Hematopoietic multipotent progenitor cell (in vitro differentiated cells): ENCODE data around the gene PLEKHA3. TPM values are rescaled to one million over a fixed set of nuclear protein-coding genes. Genes with fewer than 3 reads are reported as not detected.
"Not testable (repeated sequence)": the region's sequence is repeated elsewhere in the genome, so short reads cannot be mapped to it uniquely, and the experiment has no call there.

Source experiments
- DNase-seq, 3 donors: peaks; one replicate each; pipeline ENCODE4 v3.0.0-alpha.2; 2011 to 2015; ENCODE audit warnings: low read depth in 2 of 3, low spot score in 2 of 3
- total RNA-seq: library from RNA; depleted of rRNA; stranded (reverse); fragments of >200 nt; gene quantifications from one replicate; pipeline ENCODE4 v1.2.3, GENCODE V29; 2012

PLEKHA3 gene
- total RNA-seq = 4.8 TPM

DNA sequence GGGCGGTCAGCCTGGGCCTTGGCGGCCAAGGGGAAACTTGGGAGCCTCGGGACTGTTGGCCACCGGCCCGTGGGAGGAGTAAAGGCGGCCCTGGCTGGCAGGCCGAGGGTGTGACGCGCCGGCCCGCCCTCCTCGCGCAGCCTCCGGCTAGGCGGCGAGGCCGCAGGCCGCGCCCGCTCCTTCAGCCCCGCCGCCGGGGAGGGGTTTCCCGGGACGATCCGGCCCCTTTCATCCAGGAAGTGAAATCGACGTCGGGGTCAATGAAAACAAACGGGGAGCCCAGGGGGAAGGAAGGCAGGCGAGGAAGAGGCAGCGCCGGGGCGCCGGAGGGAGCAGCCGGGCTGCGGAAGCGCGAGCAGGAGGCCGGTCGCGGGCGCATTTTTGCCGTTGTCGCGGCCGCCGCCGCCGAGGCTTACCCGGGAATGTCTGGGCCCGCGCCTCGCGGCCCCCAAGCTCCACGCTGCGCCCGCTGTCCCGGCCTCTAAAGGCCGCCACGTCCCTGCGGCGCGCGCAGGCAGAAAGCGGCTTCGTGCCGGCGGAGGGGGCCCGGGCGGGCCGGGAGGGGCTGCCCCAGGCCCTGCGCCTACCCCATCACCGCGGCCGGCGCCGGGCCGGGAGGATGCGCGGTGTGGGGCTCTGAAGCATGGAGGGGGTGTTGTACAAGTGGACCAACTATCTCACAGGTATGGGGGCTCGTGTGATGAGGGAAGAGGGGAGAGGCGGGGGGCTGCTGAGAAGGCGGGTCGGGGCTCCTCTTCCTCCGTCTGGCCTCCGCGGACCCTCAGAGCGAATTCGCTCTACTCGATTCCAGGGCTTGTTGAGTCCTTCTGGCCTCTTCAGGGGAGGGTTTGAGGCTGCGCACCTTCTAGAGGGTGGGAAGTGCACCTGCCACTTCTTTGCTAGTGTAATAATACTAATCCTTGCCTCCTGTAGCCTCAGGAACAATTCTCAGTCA, at the start of gene PLEKHA3:
Gene PLEKHA3 (plus strand): TSS at position 231 of the 955 bp plus-strand sequence. CDS start 413 bp downstream, at position 644.
- peak; percentile 58 to 84 (median 83) for DNase-seq

DNA sequence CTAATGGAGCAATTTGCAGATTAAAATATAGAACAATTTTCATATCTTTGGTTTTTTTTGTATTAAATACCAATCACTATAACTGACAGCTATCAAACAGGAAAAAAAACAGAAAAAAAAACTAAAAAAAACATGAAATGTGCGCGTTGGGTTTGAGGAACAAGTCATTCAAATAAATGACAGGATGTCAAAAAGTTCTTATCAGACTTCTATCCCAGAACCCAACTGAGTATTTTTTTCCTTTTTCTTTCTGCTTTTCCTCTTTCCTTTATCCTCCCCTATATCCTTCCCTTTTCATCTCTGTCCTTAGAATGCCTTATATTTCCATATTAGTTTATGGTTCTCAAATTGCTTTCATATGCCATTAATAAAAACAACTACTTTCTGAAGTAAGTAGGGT, 43.6 kb upstream of the PLEKHA3 start:
- no peak for DNase-seq

DNA sequence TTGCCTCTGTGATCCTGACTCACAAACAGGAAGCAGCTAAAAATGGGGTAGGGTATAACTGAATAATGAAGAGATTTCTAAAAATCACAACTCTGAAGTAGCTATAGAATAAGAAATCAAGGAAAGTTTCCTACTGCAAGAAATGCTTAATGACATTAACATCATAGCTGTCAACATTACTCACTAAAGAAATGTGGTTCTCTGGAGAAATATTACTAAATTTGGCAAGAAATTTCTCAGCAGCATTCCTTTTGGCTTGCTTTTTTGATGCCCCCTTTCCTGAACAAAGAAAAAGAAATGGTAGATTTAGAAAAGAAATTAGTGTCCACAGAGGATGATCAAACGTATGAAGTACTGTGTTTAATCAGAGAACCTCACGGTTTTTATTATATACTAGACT, 38.8 kb upstream of the PLEKHA3 start:
- no peak for DNase-seq

DNA sequence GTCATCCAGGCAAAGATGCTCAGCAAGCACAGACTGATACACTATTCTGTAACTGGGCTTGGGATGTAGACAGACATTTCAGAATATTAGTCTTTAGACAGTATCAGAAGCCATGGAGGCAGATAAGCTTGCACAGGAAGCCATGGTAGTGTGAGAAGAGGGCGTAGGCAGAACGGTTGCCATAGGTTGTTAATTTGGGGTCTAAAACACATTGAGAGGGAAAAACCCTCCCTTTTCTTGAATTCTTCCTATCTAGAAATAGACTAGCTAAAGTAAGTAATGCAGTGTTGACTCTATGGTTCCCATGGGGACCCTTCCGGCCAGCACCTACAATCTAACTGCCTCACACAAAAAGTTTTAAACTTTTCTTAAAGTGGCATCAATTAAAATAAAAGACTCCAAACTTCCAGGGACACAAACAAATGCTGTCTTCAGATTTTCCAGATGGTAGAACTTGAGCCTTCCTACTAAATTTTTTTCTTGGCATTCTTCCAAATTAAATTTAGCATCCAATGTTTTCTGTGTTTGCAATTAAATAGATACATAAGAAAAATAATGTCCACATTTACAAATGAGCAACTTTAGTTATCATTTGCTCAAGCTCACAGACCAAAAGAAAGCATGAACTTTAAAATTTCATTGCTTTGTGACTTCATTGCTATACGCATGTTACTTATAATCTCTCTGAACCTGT, 31.1 kb upstream of the PLEKHA3 start:
- no peak for DNase-seq

DNA sequence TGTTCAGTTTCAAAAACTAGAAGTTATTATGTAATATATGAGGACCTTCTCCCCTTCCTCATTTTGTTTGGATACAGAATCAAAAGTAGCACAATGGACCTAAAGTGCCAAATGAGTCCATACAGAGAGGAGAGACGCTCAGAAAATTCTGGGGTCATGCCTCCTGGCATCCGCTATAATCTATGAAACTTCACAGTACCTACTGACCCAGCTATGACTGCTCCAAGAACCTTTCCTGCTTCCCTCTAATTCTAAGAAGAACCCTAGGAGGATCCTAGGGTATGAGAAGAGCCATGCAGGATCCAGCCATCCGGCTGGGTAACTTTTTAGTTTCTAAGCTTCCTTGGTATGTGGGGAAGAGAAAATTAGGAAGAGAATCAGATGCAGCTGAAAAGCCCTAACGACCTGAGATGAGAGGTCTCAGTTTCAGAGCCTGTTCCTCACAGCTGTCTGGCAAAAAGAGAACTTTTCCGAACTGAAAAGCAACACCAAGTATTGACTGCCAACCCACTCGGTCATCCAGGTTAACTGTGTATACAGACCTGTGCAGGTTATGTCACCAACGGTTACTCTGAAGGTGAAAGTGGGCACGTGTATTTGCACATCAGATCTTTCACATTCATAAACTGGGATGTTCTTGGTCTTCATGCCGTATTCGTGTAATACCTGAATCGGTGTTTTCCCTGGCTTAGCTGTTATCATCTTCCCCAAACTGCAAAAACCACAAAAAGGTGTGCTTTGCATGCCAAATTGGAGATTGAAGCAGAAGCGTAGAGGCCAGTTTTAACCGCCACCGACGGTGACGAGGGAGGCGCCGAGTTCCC, 30.3 kb upstream of the PLEKHA3 start:
- DNase-seq = peak in 1 of 3 donors; percentile 6

DNA sequence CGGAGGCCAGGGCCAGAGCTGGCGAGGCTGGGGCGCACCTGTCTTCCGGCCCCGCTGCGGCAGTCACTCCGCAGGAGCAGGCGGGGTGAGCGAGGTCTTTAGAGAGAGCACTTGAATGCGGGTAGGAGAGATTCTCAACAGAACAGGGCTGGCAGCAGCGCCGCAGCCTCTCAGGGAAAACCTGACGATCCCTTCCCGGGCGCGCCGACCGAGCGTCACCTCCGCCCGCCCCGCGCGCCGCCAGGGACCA, 29.8 kb upstream of the PLEKHA3 start:
- DNase-seq = peak in 1 of 3 donors; percentile 70

DNA sequence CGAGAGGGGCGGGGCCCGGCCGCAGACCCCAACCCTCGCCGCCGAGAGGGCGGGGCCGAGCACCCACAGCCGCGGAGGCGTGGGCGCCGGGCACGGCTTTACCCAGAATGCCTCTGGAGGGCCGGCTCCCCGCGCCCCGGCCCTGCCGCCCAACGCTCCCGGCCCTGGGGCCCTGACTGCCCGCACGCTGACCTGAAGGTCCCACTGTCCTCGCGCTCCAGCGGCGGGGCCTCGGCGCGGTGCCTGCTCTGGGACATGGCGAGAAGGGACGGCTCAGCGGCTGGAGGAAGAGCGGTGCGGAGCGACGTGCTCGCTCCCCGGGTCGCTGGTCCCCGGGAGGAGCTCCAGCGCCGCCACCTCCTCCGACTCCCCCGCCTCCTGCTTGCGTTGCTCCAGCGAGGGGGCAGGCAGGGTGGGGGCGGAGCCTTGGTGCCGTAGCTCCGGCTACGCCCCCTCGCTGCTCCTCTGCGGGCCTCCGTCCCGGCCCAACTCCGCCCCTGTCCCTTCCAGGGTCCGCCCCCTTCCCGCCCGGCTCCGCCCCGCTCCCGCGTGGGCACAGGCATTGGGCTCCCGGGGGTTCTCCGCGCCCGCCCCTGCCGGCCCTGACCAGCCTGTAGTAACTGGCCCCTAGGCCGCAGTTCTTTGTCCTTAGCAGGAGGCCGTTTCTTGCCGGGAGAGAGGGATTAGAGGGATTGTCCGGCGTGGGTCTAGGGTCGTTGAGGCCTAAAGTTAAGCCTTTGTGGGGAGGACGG, 29.3 kb upstream of the PLEKHA3 start, which contains the start of the genes PJVK and PRKRA:
Gene PJVK (plus strand): TSS at position 605 of the 752 bp plus-strand sequence. CDS start 2,032 bp downstream, outside the sequence.
Gene PRKRA (minus strand): TSS at position 402 of the 752 bp plus-strand sequence. CDS start 145 bp downstream, at position 257.
- peak; percentile 85 to 97 (median 97) for DNase-seq

DNA sequence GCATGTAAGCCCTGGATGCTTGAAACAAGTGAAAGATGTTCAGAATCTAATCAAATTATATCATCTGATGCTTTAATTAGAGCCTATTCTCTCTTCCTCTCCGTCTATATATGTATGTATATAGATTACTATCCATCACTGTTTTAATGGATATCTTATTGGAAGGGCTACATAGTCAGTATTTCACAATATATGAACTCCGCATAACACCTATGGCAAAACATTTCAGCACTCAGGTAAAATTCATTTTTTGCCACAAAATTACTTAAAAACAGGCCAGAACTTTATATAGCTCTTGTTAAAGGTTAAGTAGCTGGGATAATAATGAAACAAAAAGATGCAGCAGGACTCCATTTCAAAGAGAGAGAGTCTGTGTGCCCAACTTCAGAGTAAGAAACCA, 27.9 kb upstream of the PLEKHA3 start:
- no peak for DNase-seq

DNA sequence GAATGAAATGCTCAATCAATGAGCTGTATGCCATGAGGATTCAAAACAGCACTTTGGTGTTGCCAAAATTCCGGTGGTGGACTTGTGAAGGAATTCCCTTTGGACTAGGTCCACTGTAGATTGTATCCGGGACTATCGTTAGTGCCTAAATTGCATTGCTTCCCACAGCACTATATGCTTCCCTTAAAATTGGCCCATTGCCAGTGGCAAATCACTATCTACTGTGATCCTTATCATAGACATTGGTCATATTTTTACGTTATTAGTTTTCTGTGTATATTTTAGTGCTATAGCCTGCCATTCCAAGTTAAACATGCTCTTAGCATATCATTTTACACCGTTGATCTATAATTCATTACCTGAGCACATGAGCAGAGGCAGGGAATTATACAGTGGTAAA, 27.4 kb upstream of the PLEKHA3 start:
- DNase-seq = no peak

DNA sequence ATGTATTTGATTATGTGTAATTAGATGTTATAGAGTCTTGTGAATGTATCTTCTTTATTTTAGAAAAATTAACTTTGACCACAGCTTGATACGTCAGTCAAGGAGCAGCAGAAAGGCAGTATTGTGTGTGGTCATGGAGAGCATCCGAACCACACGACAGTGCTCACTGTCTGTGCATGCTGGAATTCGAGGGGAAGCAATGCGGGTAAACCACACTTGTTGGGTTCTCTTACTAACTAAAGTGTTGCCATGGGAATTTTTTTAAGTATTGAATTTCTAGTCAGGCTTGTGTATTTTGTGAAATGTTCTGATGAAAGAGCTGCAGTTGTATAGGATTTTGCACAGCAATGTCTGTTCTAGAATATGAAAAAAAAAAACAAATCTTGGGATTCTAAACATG, 24.3 kb upstream of the PLEKHA3 start:
- DNase-seq = no peak

DNA sequence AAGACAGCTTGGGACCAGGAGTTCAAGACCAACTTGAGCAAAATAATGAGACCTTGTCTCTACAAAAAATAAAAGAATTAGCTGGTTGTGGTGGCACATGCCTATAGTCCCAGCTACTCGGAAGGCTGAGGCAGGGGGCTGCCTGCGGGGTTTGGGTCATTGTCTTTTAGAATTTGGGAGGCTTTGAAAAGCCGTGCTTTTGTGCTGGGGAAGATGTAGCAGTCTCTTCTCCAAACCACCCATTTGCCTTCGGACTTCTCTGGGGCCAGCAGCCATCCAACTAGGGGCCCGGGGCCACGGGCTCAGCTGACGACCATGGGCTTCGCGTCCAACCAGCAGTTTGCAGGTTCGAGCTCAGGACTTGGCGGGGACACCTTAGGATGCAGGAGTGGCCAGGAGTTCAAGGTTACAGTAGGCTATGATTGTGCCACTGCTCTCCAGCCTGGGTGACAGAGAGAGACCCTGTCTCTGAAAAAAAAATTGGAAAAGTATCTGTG, 22.8 kb upstream of the PLEKHA3 start:
- no peak for DNase-seq

DNA sequence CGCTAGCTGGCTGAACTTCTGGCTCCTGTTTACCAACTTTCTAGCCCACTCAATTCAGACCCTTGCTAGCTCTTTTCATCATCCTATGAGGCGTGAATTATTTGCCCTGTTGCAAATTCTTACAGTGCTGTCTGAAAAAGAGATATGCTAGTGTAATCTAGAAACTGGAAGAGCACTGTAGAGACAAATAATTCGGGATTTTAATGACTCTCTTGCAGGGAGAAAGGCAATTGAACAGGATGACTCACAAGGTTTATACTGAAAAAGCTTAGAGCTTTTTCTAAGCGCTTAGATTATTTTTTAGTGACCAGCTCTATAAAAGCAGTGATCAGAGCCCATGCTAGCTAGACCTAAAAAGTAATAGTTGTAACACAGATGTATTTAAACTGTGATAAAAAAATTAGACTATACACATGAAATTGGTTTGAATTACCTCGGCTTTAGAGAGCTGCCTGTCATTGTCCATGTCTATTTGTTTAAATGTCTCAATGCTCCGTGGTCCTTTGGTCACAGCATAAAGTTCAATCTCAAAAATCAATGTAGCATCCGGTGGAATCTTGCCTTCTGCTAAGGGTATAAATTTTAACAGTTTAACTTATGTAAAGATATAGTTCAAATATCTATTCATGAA, 10.9 kb upstream of the PLEKHA3 start:
- no peak for DNase-seq

DNA sequence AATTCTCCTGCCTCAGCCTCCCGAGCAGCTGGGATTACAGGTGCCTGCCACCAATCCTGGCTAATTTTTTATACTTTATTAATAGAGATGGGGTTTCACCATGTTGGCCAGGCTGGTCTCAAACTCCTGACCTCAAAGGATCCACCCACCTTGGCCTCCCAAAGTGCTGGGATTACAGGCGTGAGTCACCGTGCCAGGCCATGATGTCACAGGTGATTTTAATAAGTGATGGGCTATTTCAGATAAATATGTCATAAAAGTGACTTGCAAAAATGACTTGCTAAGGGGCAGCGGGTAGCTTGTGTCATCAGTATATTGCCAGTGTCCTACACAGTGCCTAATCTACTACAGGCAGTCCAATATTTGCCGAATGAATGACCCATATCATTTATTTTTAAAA, 8.9 kb upstream of the PLEKHA3 start:
- DNase-seq = not testable (repeated sequence)

DNA sequence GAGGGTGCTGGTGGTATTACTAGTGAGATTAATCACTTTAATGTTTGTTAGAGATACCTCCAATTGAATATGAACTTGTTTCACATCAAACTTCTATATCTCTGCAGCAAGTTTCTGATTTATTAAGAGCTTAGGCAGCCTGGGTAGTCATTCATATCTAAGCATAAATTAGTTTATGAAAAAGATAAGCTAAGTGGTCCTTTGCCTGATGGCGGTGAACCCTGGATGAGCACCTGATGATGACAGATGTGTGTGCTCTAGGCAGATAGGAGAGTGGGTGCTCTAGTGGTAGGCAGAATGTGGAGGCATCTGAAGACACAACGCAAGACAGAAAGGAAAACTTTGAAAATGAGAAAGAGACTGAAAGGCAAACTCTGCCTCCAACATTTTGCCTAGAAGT, 6.9 kb upstream of the PLEKHA3 start:
- no peak for DNase-seq

DNA sequence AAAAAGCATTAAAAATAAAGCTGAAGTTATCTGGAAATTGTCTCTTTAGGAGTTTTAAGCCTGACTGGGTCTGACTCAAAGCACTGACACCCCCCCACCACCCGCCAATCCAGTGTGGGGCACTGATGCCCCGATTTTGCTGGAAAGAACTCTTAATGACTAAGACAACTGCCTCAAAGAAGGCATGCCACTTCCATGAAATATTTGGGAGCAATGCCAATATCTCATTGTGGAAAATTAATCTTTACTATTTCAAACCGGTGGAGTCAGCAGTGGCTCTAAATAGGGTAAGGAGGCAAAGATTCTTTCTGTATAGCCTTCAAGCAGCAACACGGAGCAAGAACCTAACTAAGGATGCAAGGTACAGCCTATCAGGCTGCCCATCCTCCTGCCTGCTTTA, 6.3 kb upstream of the PLEKHA3 start:
- DNase-seq = no peak

DNA sequence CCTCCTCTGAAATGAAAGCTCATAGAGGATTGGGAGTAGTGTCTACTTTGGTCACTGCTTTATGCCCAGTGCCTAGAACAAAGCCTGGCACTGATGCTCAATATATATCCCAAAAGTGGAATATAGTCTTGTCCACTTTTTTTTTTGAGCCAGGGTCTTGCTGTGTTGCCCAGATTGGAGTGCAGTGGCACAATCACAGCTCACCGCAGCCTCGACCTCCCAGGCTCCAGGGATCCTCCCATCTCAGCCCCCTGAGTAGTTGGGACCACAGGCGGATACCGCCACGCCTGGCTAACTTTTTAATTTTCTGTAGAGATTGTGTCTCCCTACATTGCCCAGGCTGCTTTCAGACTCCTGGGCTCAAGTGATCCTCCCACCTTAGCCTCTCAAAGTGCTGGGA, 5.7 kb upstream of the PLEKHA3 start:
- no peak for DNase-seq

DNA sequence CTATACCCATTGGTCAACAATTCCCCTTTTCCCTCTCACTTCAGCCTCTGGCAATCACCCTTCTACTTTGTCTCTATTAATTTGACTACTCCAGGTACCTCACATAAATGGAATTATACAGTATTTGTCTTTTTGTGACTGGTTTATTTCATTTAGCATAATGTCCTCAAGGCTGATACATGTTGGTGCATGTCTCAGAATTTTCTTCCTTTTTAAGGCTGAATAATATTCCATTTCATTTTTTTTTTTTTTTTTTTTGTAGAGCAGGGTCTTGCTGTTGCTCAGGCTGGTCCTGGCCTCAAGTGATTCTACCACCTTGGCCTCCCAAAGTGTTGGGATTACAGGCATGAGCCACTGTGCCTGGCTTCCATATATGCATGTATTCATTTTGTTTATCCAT, 3.8 kb upstream of the PLEKHA3 start:
- no peak for DNase-seq

DNA sequence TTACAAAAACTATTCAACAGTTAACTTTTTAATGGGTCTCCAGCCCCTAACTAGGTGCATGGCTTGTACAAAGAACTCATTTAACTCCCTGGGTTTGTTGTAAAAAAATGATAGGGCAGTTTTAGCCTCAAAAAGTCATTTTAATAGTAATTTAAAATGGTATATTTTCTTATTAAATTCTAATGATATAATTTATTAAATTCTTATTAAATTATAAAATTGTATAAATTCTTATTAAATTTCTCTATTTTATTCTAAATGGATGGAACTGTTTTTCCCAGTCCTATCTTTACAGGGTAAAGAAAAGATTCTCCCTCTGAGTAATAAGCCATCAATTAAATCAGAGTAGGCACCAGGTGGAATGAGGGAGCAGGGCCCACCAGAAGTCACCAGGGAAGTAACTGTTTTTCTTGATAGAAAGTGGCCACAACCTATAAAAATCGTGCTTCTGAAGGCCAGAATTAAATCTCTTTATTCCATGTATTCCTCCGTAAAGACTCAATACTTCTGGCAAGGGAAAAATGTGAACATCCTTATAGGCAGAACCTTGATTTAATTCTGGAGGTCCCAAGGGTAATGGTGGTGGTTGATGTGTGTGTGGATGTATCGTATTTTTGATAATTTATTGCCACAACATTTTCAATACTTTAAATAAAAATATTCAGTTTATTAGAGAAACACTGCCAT, 2.7 kb upstream of the PLEKHA3 start:
- peak in 1 of 3 donors; percentile 9 for DNase-seq

DNA sequence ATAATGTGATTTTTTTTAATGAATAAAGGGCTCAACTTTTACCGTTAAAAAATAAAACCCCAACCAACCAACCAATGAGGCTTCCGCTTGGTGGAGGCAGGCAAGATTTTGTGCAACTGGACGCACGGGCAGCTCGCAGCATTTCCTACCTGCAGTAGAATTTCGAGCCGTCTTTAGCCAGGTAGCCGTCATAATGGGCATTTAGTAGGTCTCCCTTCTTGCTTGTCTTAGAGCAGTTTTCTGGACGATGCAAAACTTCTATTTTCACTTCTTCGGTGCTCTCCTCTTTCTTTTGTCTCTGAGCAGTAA, 2.2 kb upstream of the PLEKHA3 start:
- peak in 1 of 3 donors; percentile 20 for DNase-seq
